GM18526 (cell line): ENCODE results near the gene MTG1.

Source experiments
- POLR2A ChIP-seq: IDR thresholded peaks from 3 replicates; pipeline ENCODE4 v1.6.1; 2011; ENCODE audit not compliant: insufficient read length; ENCODE audit errors: extremely low read depth

The MTG1 gene

DNA sequence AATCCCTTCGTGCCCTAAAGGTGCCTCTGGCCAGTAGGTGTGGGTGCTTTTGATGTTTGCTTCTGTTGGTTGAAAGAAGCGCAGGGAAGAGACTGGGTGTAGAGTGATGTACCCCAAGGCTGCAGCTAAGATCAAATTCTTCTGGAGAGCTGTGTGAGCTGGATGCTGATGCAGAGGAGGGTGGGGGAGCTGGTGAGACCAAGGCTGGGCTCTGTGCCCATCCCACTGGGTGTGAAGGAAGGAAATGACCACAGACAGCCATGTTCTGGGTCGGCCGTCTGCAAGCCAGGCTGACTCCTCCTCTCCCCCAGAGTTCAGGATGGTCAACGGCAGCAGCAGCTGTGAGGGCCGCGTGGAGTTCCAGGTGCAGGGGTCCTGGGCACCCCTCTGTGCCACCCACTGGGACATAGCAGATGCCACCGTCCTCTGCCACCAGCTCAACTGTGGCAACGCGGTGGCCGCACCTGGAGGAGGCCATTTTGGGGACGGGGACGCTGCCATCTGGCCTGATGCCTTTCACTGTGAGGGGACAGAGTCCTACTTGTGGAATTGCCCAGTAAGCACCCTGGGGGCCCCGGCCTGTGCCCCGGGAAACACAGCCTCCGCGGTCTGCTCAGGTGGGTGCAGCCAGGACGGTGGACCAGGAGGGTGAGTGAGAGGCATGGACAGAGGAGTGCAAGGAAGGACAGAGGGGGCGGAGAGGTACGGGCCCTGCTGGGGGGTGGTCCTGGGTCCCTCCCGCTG, 64.9 kb downstream of the MTG1 start:
- TF ChIP-seq POLR2A = no peak

DNA sequence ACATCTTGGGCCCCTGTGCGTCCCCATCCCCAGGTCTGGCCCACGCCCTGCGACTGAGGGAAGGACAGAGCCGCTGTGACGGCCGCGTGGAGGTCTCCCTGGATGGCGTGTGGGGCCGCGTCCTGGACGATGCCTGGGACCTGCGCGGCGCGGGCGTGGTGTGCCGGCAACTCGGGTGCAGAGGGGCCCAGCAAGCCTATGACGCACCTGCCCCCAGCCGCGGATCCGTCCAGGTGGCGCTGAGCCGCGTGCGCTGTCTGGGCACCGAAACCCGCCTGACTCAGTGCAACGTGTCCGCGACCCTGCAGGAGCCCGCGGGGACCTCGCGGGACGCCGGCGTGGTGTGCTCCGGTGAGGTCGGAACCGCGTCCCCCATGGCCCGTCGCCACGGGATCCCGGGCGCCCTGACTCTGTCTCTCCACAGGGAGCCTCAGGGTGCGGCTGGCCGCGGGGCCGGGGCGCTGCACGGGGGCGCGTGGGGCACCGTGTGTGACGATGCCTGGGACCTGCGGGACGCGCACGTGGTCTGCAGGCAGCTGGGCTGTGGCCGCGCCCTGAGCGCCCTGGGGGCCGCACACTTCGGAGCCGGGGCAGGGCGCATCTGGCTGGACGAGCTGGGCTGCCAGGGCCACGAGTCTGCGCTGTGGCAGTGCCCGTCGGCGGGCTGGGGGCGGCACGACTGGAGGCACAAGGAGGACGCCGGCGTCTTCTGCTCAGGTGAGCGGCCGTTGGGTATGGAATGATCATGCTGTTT, 65.7 kb downstream of the MTG1 start:
- no peak for TF ChIP-seq POLR2A

DNA sequence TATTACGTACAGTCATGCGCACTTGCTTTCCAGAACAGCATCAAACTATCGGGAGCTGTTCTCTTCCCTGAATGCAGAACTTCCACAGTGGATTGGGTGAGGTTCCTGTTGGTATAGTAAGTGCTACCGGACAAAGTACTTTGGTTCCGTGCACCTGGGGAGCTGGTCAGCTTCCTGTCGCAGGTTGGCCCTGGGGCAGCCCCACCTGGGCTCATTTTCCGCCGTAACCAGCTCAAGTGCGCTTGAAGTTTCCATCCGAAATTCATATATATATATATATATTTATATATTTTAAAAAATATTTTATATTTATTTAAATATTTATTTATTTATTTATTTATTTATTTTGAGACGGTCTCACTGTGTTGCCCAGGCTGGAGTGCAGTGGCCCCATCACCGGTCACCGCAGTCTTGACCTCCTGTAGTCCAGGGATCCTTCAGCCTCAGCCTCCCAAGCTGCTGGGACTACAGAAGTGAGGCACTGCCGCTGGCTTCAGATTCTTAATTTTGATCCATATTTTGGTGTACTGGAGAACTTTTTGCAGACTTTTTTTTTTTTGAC, 66.3 kb downstream of the MTG1 start:
- no peak for TF ChIP-seq POLR2A

DNA sequence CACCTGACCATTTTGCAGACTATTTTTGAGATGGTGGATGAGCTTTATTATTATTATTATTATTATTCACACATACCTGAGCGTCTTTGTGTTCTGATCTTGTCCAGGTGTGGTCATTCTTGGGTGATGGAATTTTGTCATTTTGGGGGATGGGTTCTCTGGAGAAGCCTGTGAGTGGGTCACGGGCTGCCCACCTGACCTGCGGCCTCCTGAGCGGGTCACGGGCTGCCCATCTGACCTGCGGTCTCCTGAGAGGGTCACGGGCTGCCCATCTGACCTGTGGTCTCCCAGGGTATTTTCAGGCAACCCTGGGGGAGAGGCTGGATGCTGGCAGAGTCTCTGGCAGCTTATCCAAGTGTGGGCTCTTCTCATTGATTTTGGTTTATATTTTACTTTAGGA, 67.1 kb downstream of the MTG1 start:
- TF ChIP-seq POLR2A = no peak

DNA sequence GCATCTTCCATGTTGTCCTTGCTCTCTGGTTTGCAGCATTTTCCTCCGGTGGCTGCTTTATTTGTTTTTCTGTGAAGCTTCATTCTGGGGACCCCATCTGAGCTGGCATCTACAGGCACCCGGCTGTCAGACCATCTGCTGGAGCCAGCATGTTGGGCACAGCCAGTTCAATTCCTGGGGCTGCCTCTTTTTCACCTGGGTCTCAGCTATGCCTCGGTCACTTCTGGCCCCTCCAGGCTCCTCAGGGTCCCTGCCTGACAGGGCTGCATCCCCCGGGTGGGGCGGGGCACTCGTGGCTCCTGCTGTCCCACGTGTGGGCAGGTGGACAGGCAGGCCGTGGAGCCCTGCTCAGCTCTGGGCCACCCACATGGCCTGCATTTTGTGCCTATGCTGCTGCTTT, 67.9 kb downstream of the MTG1 start:
- TF ChIP-seq POLR2A = no peak

DNA sequence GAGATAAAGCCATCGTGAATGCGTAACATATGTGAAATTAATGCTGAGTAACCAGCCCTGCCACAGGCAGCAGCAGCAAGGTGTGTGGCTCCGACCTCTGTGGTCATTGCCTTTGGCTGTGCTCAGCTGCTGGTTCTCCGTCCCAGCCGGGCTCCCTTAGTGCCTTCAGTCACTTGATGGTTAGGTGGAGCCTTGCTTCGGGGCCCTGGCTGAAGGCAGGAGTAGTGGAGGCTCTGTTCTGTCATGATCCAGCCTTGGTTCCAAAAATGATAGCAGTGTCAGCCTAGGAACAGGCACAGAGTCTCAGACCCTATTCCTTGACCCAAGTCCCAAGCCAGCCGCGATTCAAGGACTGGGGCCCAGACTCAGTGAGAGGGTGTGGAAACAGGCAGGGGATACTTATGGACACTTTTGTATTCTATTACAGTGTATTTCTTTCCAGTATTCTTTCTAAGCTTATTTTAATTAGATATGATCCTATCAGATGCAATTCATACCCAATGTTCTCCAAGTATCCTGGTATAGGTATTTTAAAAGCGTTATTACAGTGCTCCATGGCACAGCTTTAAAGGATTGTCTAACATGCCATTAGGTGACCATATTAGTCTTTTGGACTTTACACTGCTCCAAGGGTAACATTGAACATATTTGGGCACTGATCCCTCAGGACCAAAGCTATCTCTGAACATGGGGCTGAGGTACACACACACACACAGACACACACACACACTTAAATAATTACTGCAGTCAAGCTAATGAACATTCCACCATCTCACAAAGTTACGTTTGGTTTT, 68.8 kb downstream of the MTG1 start:
- TF ChIP-seq POLR2A = no peak

DNA sequence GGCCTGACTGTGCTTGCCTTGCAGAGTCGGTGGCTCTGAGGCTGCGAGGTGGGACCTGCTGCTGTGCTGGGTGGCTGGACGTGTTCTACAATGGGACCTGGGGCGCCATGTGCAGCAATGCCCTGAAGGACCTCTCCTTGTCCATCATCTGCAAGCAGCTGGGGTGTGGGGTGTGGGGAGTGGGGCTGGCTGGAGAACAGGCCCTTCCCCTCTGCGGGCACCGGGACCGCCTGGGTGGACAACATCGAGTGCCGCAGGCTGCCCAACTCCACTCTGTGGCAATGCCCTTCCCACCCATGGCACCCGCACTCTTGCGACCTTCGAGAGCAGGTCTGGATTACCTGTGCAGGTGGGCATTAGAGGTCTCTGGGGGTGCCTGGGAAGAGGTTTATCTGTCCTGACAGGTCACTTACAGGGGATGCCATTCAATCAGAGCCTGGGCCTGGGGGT, 70.7 kb downstream of the MTG1 start:
- no peak for TF ChIP-seq POLR2A

DNA sequence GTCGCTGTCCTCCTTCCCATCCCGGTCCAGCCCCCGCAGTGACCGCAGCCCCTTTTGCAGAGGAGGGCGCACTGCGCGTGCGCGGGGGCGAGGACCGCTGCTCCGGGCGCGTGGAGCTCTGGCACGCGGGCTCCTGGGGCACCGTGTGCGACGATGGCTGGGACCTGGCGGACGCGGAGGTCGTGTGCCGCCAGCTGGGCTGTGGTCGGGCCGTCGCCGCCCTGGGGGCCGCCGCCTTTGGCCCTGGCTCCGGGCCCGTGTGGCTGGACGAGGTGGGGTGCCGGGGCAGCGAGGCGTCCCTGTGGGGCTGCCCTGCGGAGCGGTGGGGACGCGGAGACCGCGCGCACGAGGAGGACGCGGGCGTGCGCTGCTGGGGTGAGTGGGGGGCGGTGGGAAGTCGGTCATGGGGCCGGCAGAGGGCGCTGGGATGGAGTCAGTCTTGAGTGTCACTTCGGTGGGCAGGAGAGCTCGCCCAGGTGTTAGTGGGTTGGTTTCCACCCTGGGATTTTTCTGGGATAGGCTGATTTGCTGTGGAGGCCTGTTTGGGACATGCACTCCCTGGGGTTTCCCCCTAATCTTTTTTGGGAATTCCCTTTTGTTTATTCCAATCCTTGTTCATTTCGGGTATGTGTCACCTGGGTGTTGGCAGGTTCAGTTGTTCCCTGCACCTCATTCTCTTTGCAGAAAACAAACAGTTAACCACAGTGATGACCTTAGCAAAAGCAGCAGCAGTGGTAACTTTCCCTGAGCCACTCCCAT, 71.4 kb downstream of the MTG1 start:
- TF ChIP-seq POLR2A = no peak

DNA sequence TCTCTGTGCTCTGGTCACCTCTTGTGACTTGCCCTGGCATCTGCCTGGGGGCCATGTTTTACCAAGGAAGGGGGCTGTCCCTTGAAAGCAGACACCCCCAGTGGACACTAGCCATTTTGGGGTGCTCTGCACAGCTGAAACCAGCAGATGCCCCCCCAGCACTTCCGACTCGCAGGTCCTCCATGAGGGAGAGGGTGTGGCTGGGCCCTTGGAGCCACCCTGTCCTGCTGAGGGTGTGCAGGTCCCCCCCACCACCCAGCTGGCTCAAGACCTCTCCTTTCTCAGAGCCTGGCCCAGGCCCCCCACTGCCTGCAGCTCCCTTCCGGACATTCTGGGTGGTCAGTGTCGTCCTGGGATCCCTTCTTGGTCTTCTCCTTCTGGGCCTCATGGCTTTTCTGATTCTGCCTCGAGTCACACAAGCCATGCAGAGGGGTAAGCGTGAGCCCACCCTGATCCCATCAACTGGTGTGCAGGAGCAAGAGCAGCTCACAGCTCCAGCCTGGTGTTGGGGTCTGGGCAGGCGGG, 72.1 kb downstream of the MTG1 start:
- no peak for TF ChIP-seq POLR2A

DNA sequence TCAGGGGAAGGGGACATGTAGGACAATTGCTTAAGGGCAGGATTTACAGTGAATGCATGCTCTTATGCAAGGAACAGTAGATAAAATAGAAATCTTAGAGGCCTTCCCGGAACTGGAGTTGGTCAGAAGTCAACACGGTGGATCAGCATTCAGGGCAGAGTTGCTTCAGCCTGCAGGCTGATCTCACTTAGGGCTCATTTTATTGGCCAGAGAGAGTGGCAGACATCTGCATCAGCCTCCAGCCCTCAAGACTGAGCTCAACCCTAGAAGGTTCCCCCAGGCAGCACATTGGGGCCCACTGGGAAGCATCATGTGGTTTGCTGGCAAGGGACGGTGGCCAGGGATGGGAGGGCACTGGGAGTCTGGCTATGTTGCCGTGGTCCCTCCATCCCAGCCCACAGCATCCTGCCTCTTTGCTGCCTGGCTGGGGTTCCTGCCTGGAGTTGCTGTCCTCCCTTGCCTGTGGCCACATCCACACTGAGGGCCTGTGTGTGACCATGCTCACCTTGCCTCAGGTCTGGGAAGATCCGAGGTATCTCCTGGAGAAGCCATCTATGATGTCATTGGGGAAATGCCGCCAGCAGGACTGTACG, 72.8 kb downstream of the MTG1 start:
- TF ChIP-seq POLR2A = no peak

DNA sequence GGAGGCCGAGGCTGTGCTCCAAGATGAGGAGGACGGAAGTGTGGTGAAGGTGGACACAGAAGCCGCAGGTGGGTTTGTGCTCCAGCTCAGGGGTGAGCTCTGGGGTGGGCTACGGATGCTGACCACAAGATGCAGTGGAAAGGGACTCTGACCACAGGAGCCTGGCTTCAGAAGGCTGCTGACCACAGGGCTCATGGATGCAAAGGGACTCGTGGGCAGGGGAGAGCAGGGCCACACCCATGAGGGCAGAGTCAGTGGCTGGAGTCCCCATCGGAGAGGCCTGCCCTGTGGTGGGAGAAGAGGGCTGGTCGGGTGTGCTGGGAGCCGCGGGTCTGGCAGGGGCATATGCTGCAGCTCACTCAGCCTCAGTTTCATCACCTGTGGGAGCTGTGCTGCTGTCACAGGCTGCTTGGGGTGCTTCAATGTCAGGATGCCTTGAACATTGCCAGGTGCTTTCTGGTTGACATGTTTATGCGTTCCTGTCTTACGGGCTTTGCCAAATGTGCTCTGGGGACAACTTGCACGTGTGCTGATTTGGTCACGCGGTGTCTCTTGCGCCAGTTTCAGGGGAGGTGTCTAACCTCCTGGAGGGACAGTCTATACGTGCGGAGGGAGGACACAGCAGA, 73.4 kb downstream of the MTG1 start:
- TF ChIP-seq POLR2A = no peak

DNA sequence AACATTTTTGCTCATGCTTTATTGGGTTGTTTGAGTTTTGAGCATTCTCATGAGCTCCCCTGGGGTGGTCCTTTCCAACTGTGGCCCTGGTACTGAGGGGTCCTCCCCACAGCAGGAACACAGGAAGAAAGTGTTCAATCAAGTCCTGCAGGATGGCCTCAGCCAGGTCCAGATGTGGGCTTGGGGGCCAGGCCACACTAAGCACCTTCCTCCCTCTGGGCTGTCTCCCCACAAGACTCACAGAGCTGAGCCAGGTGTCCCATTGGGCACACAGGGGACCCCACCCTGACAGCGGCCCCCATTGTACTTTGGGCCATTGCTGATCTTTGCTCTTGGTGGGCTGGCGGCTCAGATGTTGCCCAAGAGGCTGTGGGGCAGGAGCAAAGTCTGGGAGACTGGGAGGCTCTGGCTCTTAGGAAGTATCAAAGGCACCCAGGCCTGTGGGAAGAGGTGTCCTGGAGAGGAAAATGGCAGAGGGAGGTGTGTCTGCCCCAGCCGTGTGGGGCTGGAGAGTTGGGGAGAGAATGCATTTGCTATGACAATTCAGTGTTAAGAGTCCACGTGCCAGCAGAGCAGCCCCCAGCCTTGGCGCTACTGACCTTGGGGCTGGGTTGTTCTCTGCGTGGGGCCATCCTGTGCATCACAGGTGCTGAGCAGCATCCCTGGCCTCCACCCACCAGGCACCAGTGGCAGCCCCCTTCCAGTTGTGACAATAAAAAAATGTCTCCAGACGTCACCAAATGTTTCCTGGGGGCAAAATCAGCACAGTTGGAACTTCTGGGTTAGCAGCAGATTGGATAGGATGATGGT, 77.5 kb downstream of the MTG1 start:
- no peak for TF ChIP-seq POLR2A
